GM19397 (cell line): ENCODE data around the gene APRT.
"Not testable (repeated sequence)": the region's sequence is repeated elsewhere in the genome, so short reads cannot be mapped to it uniquely, and the experiment has no call there.

Experiments
- ATAC-seq: cut with Tn5 transposase; IDR thresholded peaks from one replicate; pipeline ENCODE4 v1.9.1; 2021; ENCODE audit warnings: mild to moderate bottlenecking, moderate library complexity; ENCODE audit not compliant: unreplicated experiment

The APRT gene

DNA sequence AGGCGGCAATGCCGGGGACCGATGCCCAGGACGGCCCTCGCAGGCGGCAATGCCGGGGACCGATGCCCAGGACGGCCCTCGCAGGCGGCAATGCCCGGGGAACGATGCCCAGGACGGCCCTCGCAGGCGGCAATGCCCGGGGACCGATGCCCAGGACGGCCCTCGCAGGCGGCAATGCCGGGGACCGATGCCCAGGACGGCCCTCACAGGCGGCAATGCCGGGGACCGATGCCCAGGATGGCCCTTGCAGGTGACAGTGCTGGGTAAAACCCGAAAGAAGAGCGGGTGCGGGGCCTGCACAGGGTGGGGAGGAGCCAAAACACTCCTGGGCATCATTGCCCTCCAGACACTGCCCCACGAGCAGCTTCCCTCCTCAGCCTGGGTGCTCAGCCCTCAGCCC is 11.9 kb upstream of the APRT start:
- ATAC-seq, result not testable (repeated sequence)

DNA sequence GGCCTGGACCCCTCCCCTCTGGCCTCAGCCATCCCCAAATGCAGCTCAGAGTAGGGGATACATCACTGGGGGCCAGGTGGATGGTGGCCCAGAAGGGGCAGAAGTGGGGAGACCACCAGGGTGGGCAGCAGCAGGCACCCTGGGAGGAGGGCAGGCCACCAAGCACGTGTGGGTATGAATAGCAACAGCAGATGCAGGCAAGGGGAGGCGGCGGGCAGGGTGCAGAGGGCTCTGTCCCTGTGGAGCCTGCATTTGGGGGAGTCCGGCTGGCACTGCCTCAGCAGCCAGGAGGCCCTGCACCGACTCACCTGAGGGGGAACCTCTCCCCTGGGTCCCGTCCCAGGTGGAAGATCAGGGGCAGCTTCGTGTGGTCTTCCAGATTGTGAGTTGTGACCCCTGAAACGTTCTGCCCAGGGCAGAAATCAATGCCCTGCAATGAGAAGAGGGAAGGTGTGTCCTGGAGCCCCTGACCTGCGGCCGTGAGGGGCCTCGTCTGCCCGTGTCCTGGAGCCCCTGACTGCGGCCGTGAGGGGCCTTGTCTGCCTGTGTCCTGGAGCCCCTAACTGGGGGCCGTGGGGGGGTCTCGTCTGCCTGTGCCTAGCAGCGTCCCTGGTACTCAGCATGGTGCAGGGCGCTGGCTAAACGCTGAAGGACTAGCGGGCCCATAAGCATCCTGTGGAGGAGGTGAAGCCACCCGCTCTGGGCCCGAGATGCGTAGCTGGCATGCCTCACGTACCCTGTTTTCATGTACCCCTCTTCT is 10.7 kb upstream of the APRT start:
- no peak for ATAC-seq

DNA sequence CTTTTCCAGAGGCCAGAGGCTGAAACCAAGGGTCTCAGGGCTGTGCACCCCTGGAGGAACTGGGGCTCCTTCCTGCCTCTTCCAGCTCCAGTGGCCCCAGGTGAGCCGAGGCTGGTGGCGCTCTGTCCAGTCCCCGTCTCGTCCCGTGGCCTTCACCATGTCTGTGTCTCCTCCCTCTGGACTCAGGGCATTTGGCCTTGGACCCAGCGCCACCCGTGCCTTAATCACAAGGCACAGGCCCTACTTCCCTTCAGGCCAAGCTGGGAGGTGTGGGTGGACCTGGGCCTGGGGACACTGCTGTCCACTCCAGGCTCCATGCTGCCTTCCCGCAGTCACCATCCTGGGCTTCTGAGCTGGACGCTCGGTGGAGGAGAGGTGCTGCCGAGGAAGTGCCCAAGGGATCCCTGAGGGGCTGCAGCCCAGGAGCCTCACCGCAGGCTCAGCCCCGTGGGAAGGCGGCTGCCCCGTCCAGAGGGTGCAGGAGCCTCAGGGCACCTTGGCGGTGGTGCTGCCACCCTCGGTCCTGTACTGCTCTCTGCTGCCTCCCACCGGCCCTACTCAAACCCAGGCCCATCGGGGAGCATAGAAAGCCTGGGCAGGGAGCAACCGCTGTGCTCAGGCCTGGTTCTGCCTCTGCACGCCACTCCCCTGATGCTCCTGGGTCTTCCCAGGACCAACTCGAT is 9.6 kb upstream of the APRT start:
- ATAC-seq, result no peak

DNA sequence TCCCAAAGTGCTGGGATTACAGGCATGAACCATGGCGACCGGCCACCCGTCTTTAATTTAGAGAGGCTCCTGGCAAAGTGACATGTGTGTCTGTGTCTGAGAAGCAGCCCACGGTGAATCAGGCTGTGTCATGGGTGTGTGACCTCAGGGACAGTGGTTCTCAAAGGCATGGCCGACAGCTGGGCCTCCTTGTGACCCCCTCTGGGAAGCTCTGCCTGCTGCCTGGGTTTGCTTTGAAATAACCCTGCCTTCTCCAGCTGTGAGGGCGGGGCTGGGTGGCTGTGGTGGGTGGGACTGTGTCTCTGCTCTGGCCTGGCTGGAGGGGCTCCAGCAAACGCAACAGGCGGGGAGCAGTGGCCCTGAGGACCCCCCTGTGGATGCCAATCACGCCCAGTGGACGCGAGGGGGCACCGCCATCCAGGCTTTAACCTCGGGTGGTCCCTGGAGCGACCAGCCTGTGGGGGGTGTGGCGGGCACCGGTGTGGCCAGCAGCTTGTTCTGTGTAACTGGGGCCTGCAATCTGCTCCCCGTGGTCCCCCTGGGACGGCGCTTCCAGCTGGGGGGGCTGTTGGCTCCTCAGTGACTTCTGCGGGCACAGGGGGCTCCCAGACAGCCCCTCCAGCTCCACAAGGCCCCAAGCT is 8.8 kb upstream of the APRT start:
- ATAC-seq, result no peak

DNA sequence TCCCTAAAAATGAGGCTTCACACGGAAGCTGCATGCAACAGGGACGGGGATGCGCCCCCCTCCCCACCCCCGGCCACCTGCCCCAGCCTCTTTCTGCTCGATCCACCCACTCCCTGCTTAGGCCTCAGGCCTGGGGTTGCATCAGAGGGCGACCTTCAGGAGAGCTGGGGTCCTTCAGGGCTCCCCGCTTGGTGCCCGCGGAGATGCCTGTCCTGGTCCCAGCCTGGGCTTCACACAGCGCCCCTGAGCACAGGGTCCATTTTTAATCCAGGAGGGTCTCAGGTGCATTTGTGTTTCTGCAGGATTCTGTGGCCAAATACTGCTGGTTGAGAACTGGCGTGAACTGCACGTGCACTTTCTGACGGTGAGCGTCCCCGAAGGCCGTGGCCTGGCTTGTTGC is 7.4 kb upstream of the APRT start:
- ATAC-seq, result no peak

DNA sequence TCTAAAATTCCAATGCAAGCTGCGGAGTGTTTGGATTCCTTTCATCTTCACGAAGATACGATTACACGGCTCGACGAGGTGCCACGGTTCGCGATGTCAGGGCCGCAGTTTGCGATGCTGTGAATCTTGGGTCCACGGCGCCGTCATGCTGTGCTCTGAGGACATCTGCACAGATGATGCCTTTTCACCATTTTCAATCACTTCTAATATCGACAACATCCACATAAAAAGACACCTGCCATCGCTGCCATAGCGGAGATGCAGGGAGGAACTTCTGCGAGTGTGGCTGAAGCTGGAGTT is 6.8 kb upstream of the APRT start:
- no peak for ATAC-seq

DNA sequence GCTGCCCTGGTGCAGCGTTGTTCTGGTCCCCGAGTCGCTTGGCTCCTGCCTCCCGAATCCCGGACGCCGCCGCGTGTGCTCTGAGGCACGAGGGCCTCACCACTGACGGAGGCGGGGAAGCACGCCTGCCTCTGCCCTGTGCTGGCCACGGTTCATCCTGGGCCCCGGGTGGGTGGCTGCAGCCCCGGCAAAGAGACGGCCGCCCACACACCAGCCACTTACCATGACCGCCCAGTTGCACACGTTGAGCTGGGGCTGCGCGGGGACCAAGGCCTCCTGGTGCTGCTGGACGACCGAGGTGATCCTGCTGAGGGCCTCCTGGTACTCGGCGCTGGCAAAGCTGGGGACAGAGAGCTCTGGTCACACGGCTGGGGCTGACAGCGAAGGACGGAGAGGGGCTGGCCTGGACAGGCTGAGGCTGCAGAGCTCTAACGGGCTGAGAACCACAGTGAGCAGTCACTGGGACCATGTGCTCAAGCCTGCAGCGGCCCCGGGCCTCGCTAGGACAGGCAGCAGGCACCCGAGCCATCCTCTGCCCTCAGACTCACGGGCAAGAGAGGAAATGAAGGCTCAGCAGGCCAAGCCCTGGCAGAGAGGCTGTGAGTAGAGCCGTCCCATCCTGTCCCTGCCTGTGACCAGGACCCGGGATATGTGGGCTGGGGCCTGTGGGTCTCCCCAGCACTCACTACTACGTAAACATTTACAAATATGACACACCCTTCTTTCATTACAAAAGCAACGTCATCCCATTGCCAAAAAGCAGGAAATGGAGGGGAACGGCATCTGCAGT is 6.3 kb upstream of the APRT start:
- ATAC-seq, result no peak

DNA sequence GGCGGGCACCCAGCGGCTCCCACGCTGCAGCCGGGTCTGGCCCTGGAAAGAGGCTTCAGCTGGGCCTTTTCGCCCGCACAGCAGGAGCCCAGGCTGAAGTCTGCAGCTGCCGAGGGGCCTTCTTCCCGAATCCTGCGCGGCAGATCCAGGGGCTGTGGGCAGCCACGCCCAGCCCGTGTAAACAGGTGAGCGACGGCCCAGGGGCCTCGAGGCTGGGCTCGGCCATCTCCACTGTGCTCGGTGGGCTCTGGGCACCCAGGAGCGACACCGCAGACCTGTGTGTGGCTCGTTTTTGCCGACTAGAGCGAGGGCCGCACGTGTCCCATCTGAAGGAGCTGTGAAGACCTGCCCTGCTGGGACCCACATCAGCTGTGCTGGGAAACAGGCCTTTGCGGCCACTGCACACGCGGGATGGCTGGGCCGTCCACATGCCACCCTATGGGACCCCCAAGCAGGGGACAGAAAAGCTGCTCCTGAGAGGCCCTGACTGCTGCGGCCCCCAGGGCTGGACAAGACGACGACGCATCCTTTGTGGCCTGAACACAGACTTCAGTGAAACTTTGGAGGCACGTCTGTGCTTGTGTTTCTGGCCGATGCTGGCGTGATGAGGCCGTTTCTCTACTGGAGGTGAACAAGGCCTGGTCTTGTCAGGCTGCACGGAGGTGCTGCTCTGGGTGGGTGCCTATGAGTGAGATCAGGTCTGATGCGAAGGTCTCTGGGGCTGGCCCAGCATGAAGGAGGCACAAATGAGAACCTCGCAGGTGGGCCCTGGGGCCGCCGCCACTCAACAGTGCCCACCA is 5.2 kb upstream of the APRT start:
- no peak for ATAC-seq

DNA sequence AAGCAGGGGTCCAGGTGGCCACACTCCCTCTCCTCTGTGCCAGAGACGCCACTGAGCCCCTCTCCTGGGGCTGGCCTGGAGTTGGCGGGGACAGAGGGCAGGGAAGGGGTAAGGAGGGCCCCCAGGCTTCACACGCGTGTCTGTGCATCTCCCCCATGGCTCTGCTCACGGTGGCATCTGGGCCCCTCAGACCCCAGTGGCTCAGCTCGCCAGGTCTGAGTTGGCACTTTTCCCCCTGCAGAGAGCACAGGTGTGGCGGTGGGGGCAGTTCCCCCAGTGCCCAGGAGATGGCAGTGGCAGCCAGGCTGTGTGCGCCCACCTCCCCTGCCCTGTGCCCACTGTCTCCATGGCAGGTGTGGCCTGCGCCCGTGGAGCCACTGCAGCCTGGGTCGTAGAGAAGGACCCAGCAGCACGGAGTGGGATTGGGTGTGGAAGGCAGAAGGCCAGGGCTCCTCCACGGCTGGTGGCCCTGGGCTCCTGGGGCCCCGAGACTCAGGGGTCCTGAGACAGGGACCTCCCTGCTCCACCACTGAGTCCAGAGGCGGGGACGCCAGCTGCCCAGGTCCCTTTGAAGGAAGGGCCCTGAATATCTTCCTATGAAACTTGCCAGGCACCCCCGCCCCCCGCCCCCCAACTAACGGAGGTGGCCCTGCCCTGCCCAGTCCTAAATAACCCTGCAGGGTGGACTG is 4.3 kb upstream of the APRT start:
- no peak for ATAC-seq

DNA sequence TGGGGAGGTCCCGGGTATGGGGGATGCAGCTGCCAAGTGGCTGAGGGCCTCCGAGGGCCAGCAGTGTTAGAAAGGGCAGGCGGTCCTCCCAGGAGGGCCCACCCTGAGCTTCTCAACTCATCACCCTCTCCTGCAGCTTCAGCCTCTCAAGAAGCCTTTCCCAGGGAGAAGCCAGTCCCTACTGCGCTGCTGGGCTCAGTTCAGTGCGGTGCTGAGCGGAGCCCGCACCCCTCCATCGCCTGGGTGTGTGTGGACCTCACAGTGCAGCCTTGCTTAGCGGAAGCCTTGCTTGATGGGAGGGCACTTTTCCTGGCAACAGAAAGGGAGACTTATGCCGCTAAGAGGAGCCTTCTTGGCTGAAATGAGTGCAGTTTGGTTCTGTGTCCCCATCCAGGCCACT is 3.5 kb upstream of the APRT start:
- ATAC-seq, result no peak

DNA sequence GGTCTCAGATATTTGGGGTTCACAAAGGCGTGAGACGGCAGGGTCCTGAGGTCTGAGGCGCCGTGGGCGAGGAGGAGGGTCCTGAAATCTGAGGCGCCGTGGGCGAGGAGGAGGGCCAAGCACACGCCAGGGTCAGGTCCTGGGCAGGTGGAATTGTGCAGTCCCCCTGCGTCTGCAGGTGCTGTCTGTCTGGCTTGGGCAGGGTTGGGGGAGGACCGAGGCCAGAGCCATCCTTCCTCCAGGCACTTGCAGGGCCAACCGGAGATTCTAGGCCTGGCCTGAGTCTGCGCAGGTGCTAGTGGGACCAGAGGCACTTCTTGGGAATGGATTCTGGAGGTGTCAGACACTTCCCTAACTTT is 2.4 kb upstream of the APRT start:
- ATAC-seq, result no peak

DNA sequence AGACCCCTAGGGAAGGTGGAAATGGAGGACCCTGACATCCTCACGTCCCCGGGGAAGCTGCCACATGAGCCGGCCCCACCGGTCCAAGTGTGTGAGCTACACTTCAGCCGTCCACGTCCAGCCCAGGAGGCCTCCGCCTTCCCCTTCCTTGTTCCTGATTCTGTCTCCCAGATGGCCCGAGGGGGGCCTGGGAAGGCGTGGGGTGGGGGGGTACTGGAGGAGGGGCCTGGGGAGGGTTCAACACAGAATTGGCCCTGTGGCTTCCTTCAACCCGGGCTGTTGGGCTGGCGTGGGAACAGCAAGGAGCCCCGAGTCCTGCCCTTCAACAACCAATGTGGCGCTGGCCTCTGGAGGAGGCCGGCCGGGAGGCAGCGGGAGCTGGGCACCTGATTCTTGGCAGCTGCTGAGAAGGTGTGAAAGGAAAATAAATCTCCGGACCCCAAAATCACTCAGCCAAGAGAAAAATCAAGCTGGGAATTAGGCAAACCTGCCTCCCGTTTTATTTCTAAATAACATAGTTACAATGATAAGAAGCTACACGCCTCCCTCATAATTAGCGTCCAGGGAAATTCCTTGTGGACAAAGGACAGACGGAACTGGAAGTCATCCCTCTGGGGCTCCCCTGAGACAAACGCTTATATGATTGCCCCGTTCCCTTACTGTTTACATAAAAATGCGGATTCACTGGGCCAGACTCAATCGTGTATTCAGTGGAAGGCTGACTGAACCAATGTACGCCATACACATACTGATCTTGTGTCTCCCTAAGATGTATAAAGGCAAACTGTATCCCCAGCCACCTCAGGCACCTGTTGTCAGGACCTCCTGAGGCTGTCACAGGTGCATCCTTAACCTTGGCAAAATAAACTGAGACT is 1.8 kb upstream of the APRT start:
- ATAC-seq, result no peak

DNA sequence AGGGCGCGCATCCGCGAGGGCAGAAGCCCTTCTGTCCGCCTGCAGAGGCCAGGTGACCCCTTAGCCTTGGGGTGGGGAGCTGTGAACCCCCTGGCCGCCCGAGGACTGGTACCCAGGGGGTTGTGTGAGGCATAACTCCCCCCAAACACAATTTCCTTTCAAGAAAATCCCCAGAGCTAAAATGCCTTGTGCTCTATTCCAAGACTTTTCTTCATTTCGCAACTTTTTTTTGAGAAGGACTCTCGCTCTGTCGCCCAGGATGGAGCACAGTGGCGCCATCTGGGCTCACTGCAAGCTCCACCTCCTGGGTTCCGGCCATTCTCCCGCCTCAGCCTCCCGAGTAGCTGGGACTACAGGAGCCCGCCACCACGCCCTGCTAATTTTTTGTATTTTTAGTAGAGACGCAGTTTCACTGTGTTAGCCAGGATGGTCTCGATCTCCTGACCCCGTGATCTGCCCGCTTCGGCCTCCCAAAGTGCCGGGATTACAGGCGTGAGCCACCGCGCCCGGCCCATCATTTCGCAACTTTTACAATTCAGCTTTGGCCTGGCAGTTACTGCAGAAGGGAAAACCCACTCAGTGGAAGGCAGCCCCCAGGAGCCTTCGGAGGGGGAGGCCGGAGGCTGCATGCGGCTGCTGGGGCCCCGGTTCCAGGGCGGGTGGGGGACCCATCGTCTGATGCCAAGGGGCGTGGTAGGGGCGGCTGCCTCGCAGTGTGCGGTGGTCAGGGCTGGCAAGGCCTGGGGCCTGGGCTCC is 963 bp upstream of the APRT start:
- ATAC-seq, result no peak

DNA sequence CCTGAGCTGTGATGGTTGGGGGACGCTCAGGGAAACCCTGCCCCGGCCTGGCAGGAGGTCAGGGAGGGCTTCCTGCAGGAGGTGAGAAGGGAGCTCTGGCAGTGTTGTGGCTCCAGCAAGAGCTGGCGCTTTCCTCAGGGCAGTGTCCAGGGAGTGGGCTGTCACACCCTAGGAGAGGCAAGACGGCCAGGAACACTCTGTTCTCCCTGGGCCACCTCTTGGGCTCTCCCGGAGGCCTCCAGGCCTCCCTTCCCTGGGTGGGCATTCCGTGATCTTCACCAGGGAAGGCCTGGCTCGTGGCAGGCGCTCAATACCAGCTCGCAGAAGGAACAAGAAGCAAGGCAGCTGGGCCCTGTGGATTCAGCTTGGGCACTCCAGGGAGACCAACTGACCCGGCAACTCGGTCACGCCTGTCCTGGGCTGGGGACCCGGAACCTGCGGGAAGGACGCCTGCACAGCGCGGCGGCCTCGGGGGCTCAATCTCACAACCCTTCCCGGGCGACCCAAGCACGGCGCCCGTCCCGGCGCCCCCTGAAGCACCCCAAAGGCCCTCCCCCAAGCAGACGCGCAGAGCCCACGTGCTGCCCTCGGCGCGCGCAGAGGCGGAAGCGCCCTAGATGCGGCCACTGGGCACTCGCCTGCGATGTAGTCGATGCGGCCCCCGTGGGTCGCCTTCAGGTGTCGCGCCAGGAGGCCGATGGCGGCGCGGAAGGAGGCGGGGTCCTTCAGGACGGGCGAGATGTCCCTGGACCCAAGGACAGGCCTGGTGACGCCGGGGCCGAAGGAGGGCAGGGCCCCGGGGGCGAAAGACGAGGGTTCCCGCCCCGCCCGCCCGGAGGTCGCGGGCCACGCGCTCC is 588 bp downstream of the APRT start:
- ATAC-seq, result peak; percentile 42

DNA sequence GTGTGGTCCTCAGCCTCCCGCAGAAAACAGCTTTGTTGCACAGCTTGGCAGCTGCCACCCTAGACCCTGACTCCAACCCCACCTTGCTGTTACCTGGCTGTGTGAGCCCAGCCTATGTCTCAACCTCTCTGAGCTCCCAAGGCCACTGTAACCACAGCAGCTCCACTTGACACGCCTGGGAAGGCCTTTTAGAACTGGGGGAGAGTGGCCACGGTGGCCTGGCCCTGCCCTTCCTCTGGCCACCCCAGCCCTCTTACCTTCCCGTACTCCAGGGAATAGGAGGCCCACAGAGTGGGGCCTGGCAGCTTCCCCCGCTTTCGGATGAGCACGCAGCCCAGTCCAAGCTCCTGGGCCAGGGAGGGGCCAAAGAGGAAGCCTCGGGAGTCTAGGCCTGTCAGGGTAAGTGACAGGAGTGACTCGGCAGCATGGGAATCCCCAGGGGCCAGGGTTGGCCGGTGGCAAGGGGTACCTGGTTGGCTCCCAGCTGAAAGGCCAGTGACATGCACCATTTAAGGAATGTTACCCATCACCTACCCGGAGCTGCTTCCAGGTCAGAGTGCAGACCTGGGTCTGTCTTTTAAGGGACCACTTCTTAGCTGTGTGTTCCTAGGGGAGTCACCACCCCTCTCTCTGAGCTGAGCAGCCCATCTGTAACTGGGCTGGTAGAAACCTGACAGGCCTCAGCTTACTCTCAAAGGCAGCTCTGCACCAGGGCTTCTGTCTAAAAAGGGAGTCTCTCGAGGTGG is 1.4 kb downstream of the APRT start:
- no peak for ATAC-seq

DNA sequence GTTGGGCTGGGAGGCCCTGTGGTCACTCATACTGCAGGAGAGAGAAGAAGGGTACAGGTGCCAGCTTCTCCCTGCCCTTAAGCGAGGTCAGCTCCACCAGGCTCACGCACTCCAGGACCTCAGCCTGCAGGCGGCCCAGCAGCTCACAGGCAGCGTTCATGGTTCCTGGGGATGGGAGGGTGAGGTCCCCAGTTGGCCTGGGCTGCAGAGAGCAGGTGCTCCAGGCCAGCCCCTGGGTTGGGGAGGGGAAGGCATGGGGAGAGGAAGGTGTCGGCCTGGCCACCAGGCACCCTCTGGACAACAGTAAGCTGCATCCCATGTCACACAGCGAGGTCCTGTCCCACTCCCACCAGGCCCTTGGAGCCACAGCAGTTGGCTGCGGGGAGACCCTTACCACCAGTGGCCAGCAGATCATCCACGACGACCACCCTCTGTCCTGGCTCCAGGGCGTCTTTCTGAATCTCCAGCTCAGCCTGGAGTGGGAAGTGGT is 2.0 kb downstream of the APRT start:
- ATAC-seq, result no peak
